PC-9 (cell line): ENCODE measurements around the gene TMCO4. TPM values are rescaled to one million over a fixed set of nuclear protein-coding genes. Genes with fewer than 3 reads are reported as not detected.

Experiments used
- BruUV-seq: library from RNA; stranded (reverse); fragments of 400-500 nt; replicated peaks from 2 replicates; lab custom pipeline; 2021; lab: Mats Ljungman, UMichigan
- CTCF ChIA-PET: fragments of 300-600 bp; sonication (Branson Sonifier 250); formaldehyde crosslinking; loops from one replicate; lab custom pipeline; 2022; ENCODE audit warnings: antibody characterized with exemption; lab: Charles Lee
- POLR2A ChIA-PET: fragments of 300-600 bp; sonication (Branson Sonifier 250); formaldehyde crosslinking; loops from one replicate; lab custom pipeline; 2022; ENCODE audit warnings: antibody characterized with exemption; ENCODE audit not compliant: unreplicated experiment; lab: Charles Lee
- DNase-seq, 2 experiments: peaks; one replicate each; pipeline versions ENCODE4 v3.0.0 to v3.0.0-alpha.2; 2015 to 2022; ENCODE audit warnings: mixed read lengths in 1 of 2
- H2AFZ ChIP-seq: fragments of 200-600 bp; sonication (generic); 2 replicates; pipeline ENCODE4 v1.8.1; 2017; ENCODE audit warnings: antibody characterized with exemption
- H3F3A ChIP-seq: fragments of 200-600 bp; sonication (generic); 2 replicates; pipeline ENCODE4 v1.8.1; 2017; ENCODE audit warnings: antibody characterized with exemption, mild to moderate bottlenecking, low read depth; ENCODE audit not compliant: insufficient read depth
- H3K27ac ChIP-seq: fragments of 200-600 bp; sonication (generic); 2 replicates; pipeline ENCODE4 v1.6.1; 2016; ENCODE audit warnings: mixed run types
- H3K27me3 ChIP-seq: fragments of 200-600 bp; sonication (generic); 2 replicates; pipeline ENCODE4 v1.6.1; 2016; ENCODE audit warnings: low read depth, mixed run types; ENCODE audit not compliant: insufficient read depth
- H3K36me3 ChIP-seq: fragments of 200-600 bp; sonication (generic); 2 replicates; pipeline ENCODE4 v1.6.1; 2016; ENCODE audit warnings: low read depth, mixed run types
- H3K4me1 ChIP-seq: fragments of 200-600 bp; sonication (generic); replicated peaks from 2 replicates; pipeline ENCODE4 v1.6.1; 2016; ENCODE audit warnings: mixed run types; ENCODE audit not compliant: insufficient read depth
- H3K4me2 ChIP-seq: fragments of 200-600 bp; sonication (generic); 2 replicates; pipeline ENCODE4 v1.6.1; 2017; ENCODE audit warnings: mixed run types
- H3K4me3 ChIP-seq: fragments of 200-600 bp; sonication (generic); 2 replicates; pipeline ENCODE4 v1.6.1; 2016; ENCODE audit warnings: mixed run types
- H3K79me2 ChIP-seq: fragments of 200-600 bp; sonication (generic); 2 replicates; pipeline ENCODE4 v1.6.1; 2017; ENCODE audit warnings: low read depth, mixed run types
- H3K9me2 ChIP-seq: fragments of 200-600 bp; sonication (generic); 2 replicates; pipeline ENCODE4 v1.8.1; 2017; ENCODE audit warnings: mild to moderate bottlenecking; ENCODE audit not compliant: insufficient read depth
- H3K9me3 ChIP-seq: fragments of 200-600 bp; sonication (generic); 2 replicates; pipeline ENCODE4 v1.8.1; 2016; ENCODE audit warnings: low read depth; ENCODE audit not compliant: insufficient read depth
- H4K20me1 ChIP-seq: fragments of 200-600 bp; sonication (generic); 2 replicates; pipeline ENCODE4 v1.8.1; 2017; ENCODE audit not compliant: insufficient read depth
- CTCF ChIP-seq: fragments of 200-600 bp; sonication (generic); conservative IDR thresholded peaks from 2 replicates; pipeline ENCODE4 v1.6.1; 2017; ENCODE audit warnings: mixed run types, antibody characterized with exemption, mild to moderate bottlenecking, moderate library complexity
- EZH2 ChIP-seq: fragments of 200-600 bp; sonication (generic); IDR thresholded peaks from 2 replicates; pipeline ENCODE4 v1.8.0; 2017; ENCODE audit warnings: antibody characterized with exemption, low read depth
- intact Hi-C: fragments of 100-400 bp; cut with micrococcal nuclease; formaldehyde crosslinking; loops from one replicate; pipeline ENCODE4 v1.10.0; 2022; ENCODE audit not compliant: unreplicated experiment
- total RNA-seq: library from RNA; stranded (reverse); gene quantifications from 2 replicates; pipeline ENCODE4 v1.2.3, GENCODE V29; 2021

The TMCO4 gene
- total RNA-seq, 1 experiment from 2014 or later: 22.6 TPM

DNA sequence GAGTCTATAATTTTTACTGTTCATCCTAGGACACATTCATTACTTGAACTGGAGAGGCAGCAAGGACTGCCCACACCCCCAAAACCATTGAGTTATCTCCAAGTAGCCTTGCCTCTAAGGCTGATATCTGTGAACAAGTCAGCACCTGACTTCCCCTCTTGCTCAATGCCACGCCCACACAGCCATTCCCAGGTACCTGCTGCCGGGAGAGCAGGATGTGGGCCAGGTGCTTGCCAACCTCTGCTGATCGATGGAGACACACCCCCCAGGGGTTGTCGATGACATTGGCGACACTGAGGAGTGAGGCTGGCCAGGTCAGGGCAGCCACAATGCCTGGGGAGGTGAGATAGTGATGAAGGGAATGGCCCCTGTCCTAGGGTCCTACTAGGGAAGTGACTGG is 60.1 kb downstream of the TMCO4 start:
- Histone ChIP-seq H3K27me3 (no peaks in the 10 kb centered on the region), H3K79me2 (no peaks in the 10 kb centered on the region), H3K4me1 (peaks cover 11% of the 10 kb centered on the region), H3K4me3 (no peak overlapping the region), H2AFZ (no peak overlapping the region), H4K20me1 (no peaks in the 10 kb centered on the region), H3K36me3 (no peaks in the 10 kb centered on the region), H3F3A (no peaks in the 10 kb centered on the region), H3K27ac (no peak overlapping the region), H3K4me2 (no peak overlapping the region), H3K9me2 (no peaks in the 10 kb centered on the region), H3K9me3 (no peaks in the 10 kb centered on the region)
- CTCF ChIA-PET: no interaction called here
- intact Hi-C loops: no loop called here
- TF ChIP-seq CTCF (no peak), EZH2 (no peak)
- DNase-seq: no peak
- BruUV-seq: no TSS peak
- POLR2A ChIA-PET: no interaction called here

DNA sequence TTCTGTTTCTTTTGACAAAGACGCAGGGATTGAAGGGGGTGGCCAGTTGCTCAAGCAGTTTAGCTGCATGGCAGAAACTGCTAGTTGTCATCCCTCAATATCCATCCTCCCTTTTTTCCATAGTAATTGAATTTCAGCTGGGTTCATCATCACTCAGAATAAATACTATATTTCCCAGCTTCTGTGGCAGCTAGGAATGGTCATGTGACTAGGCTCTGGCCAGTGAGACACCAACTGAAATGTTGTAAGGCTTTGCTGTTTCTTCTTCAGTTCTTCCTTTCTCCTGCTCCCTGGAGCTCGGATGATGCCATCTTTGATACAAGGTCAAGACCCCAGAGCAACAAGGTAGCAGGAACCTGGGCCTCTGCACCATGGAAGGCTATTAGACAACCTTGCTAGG is 61.0 kb downstream of the TMCO4 start:
- Histone ChIP-seq H3K79me2 (no peaks in the 10 kb centered on the region), H3K27ac (no peak overlapping the region), H3K27me3 (no peaks in the 10 kb centered on the region), H3K4me1 (peaks cover 11% of the 10 kb centered on the region), H3K4me2 (no peak overlapping the region), H3K9me3 (no peaks in the 10 kb centered on the region), H3K4me3 (no peak overlapping the region), H4K20me1 (no peaks in the 10 kb centered on the region), H3F3A (no peaks in the 10 kb centered on the region), H2AFZ (no peak overlapping the region), H3K9me2 (no peaks in the 10 kb centered on the region), H3K36me3 (no peaks in the 10 kb centered on the region)
- ChIA-PET CTCF (no interaction called here), POLR2A (no interaction called here)
- intact Hi-C loops: no loop called here
- TF ChIP-seq CTCF (no peak), EZH2 (no peak)
- no TSS peak for BruUV-seq
- no peak for DNase-seq

DNA sequence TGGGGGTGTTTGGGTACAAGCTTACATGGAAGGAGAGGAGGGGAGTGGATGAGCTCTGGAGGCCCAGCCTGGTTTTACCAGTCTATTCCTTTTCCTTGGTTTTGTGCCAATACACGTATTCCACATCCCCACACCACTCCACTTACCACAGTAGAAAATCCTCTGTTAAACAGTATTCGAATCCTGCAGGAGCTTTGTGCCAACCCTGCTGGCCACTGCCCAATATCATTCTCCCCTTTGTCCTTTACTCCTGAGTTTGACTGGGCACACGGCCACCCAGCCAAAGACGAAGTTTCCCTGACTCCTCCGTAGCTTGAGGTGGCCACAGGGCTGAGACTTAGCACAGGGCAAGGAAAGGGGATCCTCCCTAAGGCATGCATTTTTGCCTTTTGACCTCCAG is 61.6 kb downstream of the TMCO4 start:
- CTCF ChIA-PET: no interaction called here
- no peaks in the 10 kb centered on the region for H4K20me1 ChIP-seq
- intact Hi-C loops: no loop called here
- no peak for DNase-seq
- no peak overlapping the region for H3K4me3 ChIP-seq
- H2AFZ ChIP-seq: no peak overlapping the region
- no peaks in the 10 kb centered on the region for H3K9me2 ChIP-seq
- no peak overlapping the region for H3K4me2 ChIP-seq
- H3K4me1 ChIP-seq: peaks cover 11% of the 10 kb centered on the region
- no peaks in the 10 kb centered on the region for H3K27me3 ChIP-seq
- H3K36me3 ChIP-seq: no peaks in the 10 kb centered on the region
- H3K9me3 ChIP-seq: no peaks in the 10 kb centered on the region
- no peak overlapping the region for H3K27ac ChIP-seq
- BruUV-seq: no TSS peak
- no peaks in the 10 kb centered on the region for H3F3A ChIP-seq
- POLR2A ChIA-PET: no interaction called here
- no peak for TF ChIP-seq CTCF
- TF ChIP-seq EZH2: no peak
- no peaks in the 10 kb centered on the region for H3K79me2 ChIP-seq
